ENCODE measurements around the gene CHRNA7. TPM values are rescaled to one million over a fixed set of nuclear protein-coding genes. Genes with fewer than 3 reads are reported as not detected.
"Not testable (repeated sequence)": the region's sequence is repeated elsewhere in the genome, so short reads cannot be mapped to it uniquely, and the experiment has no call there.

The CHRNA7 gene
- polyA plus RNA-seq, 1 donor: 15.8 TPM

DNA sequence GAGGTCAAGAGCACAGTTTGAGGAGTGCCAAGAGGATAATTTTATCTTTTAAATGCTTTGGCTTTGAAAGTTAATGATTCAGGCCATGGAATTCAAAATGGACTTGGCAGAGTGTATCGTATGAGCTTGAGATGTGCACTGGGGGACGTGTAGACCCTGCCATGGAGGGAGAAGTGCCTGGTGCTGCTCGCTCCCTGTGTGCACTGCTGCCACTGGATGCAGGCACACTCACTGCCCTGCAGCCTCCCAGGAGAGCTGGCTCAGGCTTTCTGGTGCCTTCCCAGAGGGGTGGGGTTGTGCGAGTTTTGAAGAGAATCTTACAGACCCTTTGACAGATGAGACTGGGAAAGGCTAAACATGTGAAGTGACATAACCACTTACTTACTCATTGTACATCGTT, 135.5 kb downstream of the CHRNA7 start:
- not testable (repeated sequence) for H3K27ac ChIP-seq (ENCODE audit: low read length); H3K27me3 ChIP-seq (ENCODE audit: control insufficient read depth, insufficient read depth, low read length); H3K4me3 ChIP-seq (ENCODE audit: low read length); DNase-seq; H3K4me1 ChIP-seq (ENCODE audit: control insufficient read depth, insufficient read depth, low read length); H3K9me3 ChIP-seq (ENCODE audit: control insufficient read depth, low read depth, low read length); H3K36me3 ChIP-seq (ENCODE audit: control insufficient read depth, insufficient read depth, low read length)
- no CpG with 5 or more reads among the region's 5 CpGs for WGBS (ENCODE audit: insufficient coverage, low lambda C conversion rate)

DNA sequence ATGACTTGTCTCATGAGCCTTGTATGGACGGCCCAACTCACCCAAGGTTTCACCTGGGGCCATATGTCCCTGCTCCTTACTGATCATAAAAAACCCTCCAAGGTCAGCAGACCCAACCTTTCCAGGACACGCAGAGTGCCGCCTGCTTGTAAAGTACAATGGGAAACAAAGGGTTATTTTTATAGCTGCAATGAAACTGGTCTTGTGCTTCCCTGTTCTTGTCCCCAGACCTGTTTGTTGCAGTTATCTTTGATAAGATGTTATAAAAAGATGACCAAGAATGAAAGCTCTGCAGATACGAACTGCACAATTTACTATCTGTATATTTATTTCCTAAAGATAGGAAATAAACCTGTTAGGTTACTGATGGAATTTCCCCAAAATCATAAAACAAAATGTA, 136.0 kb downstream of the CHRNA7 start:
- H3K27me3 ChIP-seq (ENCODE audit: control insufficient read depth, insufficient read depth, low read length); H3K9me3 ChIP-seq (ENCODE audit: control insufficient read depth, low read depth, low read length); DNase-seq; H3K36me3 ChIP-seq (ENCODE audit: control insufficient read depth, insufficient read depth, low read length); H3K4me1 ChIP-seq (ENCODE audit: control insufficient read depth, insufficient read depth, low read length); H3K4me3 ChIP-seq (ENCODE audit: low read length); H3K27ac ChIP-seq (ENCODE audit: low read length): not testable (repeated sequence)
- WGBS (ENCODE audit: insufficient coverage, low lambda C conversion rate): no CpG with 5 or more reads among the region's 4 CpGs

DNA sequence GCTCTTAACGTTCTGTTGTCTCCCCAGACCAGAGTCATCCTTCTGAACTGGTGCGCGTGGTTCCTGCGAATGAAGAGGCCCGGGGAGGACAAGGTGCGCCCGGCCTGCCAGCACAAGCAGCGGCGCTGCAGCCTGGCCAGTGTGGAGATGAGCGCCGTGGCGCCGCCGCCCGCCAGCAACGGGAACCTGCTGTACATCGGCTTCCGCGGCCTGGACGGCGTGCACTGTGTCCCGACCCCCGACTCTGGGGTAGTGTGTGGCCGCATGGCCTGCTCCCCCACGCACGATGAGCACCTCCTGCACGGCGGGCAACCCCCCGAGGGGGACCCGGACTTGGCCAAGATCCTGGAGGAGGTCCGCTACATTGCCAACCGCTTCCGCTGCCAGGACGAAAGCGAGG, 137.6 kb downstream of the CHRNA7 start:
- not testable (repeated sequence) for H3K4me1 ChIP-seq (ENCODE audit: control insufficient read depth, insufficient read depth, low read length); DNase-seq; H3K36me3 ChIP-seq (ENCODE audit: control insufficient read depth, insufficient read depth, low read length); H3K9me3 ChIP-seq (ENCODE audit: control insufficient read depth, low read depth, low read length); H3K27ac ChIP-seq (ENCODE audit: low read length); H3K4me3 ChIP-seq (ENCODE audit: low read length); H3K27me3 ChIP-seq (ENCODE audit: control insufficient read depth, insufficient read depth, low read length)
- no CpG with 5 or more reads among the region's 35 CpGs for WGBS (ENCODE audit: insufficient coverage, low lambda C conversion rate)

DNA sequence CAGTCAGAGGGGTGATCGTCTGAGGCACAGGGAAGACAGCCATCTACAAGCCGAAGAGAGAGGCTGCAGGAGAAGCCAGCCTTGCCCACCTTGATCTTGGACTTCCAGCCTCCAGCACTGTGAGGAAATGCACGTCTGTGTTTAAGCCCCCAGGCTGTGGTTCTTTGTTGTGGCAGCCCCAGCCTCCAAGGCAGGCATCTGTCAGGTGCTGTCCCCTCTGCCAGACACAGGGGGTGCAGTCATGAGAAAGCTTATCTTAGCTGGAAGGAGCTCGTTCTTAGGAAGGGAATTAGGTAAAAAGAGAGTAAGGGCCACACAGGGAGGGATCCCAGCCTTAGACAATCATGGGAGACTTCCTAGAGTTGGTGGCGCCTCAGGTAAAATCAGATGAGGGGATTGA, 150.3 kb downstream of the CHRNA7 start:
- not testable (repeated sequence) for H3K36me3 ChIP-seq (ENCODE audit: control insufficient read depth, insufficient read depth, low read length); H3K4me1 ChIP-seq (ENCODE audit: control insufficient read depth, insufficient read depth, low read length); DNase-seq; H3K27ac ChIP-seq (ENCODE audit: low read length); H3K9me3 ChIP-seq (ENCODE audit: control insufficient read depth, low read depth, low read length); H3K27me3 ChIP-seq (ENCODE audit: control insufficient read depth, insufficient read depth, low read length); H3K4me3 ChIP-seq (ENCODE audit: low read length)
- WGBS (ENCODE audit: insufficient coverage, low lambda C conversion rate): no CpG with 5 or more reads among the region's 5 CpGs

DNA sequence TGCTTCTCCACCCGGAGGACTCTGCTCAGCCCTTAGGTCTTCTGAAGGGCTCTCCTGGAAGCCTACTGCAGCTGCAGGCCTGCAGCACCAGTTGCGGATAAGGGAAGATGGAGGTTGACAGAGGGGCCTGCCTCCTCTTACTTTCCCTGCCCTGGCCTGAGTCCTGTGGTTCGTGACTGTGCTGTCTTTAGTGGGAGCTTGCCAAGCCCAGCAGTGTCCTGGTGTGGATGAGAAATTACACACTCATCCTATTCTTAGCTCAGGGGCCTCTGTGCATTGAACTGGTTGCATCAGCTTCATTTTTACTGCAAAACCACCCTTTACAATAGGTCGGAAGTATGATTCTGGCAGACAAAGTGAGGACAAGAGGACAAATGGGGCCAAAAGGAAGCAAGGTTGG, 163.5 kb downstream of the CHRNA7 start:
- not testable (repeated sequence) for H3K27me3 ChIP-seq (ENCODE audit: control insufficient read depth, insufficient read depth, low read length); DNase-seq; H3K4me1 ChIP-seq (ENCODE audit: control insufficient read depth, insufficient read depth, low read length); H3K9me3 ChIP-seq (ENCODE audit: control insufficient read depth, low read depth, low read length); H3K4me3 ChIP-seq (ENCODE audit: low read length); H3K27ac ChIP-seq (ENCODE audit: low read length); H3K36me3 ChIP-seq (ENCODE audit: control insufficient read depth, insufficient read depth, low read length)
- WGBS (ENCODE audit: insufficient coverage, low lambda C conversion rate): no CpG with 5 or more reads among the region's 4 CpGs

DNA sequence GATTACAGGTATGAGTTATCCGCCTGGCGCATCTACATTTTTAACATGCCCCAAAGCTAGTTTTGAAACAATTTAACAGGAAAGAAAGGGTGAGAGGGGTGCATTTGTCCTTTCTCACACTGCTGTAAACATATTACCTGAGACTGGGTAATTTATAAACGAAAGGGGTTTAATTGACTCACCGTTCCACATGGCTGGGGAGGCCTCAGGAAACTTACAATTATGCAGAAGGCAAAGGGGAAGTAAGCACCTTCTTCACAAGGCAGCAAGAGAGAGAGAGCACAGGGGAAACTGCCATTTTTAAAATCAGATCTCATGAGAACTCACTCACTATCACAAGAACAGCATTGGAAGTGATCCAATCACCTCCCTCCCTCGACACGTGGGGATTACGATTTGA, 165.9 kb downstream of the CHRNA7 start:
- H3K4me1 ChIP-seq (ENCODE audit: control insufficient read depth, insufficient read depth, low read length): not testable (repeated sequence)
- WGBS (ENCODE audit: insufficient coverage, low lambda C conversion rate): no CpG with 5 or more reads among the region's 7 CpGs

DNA sequence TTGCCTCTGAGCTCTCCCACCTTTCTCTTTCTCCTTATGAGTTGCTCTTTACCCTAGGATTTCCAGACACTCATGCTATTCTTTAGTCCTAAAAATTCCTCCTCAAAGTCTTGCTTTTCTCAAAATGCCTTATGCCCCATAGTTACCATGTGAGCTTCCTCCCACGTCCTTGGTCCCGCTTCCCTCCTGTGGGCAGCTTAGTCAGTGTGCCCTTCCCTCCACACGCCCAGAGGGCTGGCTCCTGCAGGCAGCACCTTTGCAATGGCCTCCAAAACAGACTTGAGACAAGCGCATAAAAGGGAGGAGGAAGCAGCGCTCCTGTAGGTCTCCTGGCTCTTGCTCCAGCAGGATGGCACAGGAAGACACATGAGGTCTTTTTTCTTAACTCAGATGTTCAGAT, 168.6 kb downstream of the CHRNA7 start:
- WGBS (ENCODE audit: insufficient coverage, low lambda C conversion rate): no CpG with 5 or more reads among the region's 5 CpGs
- not testable (repeated sequence) for DNase-seq; H3K27ac ChIP-seq (ENCODE audit: low read length)

More for the DNA sequence above, 165.9 kb downstream of the CHRNA7 start:
- H3K9me3 ChIP-seq (ENCODE audit: control insufficient read depth, low read depth, low read length); H3K27ac ChIP-seq (ENCODE audit: low read length); DNase-seq; H3K4me3 ChIP-seq (ENCODE audit: low read length); H3K36me3 ChIP-seq (ENCODE audit: control insufficient read depth, insufficient read depth, low read length); H3K27me3 ChIP-seq (ENCODE audit: control insufficient read depth, insufficient read depth, low read length): not testable (repeated sequence)

DNA sequence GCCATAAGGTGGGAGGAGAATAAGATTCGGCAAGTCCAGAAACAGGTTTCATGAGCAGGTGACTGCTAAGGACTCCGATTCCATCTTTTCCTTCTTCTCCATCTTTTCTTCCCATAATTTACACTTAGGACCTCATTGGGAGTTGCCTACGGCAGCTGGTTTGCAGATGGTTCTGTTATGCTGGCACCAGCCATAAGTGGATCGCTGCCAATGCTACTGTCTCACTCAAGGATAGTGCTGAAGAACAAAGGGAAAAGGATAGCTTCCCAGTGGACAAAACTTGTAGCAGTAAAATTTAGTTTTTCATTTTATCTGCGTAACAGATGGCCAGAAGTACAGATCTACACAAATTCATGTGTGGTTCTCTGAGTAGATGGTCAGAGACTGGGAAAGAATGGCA, 178.8 kb downstream of the CHRNA7 start:
- not testable (repeated sequence) for H3K9me3 ChIP-seq (ENCODE audit: control insufficient read depth, low read depth, low read length); H3K4me3 ChIP-seq (ENCODE audit: low read length); DNase-seq; H3K27me3 ChIP-seq (ENCODE audit: control insufficient read depth, insufficient read depth, low read length); H3K36me3 ChIP-seq (ENCODE audit: control insufficient read depth, insufficient read depth, low read length); H3K27ac ChIP-seq (ENCODE audit: low read length); H3K4me1 ChIP-seq (ENCODE audit: control insufficient read depth, insufficient read depth, low read length)
- no CpG with 5 or more reads among the region's 5 CpGs for WGBS (ENCODE audit: insufficient coverage, low lambda C conversion rate)

More for the DNA sequence above, 168.6 kb downstream of the CHRNA7 start:
- H3K4me1 ChIP-seq (ENCODE audit: control insufficient read depth, insufficient read depth, low read length); H3K27me3 ChIP-seq (ENCODE audit: control insufficient read depth, insufficient read depth, low read length); H3K4me3 ChIP-seq (ENCODE audit: low read length); H3K9me3 ChIP-seq (ENCODE audit: control insufficient read depth, low read depth, low read length); H3K36me3 ChIP-seq (ENCODE audit: control insufficient read depth, insufficient read depth, low read length): not testable (repeated sequence)

DNA sequence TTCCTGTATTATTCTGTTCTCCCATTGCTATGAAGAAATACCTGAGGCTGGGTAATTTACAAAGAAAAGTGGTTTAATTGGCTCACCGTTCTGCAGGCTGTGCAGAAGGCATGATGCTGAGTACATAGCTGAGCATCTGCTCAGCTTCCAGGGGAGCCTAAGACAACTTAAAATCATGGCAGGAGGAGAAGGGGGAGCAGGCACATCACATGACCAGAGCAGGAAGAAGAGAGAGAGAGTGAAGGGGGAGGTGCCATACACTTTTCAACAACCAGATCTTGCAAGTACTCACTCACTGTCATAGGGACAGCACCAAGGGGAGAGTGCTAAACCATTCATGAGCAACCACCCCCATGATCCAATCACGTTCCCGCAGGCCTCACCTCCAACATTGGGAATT, 188.4 kb downstream of the CHRNA7 start:
- 42% methylated on average over 2 of the region's 3 CpGs for WGBS (ENCODE audit: insufficient coverage, low lambda C conversion rate)
- H3K4me3 ChIP-seq (ENCODE audit: low read length): no peak overlapping the region
- no peaks in the 10 kb centered on the region for H3K36me3 ChIP-seq (ENCODE audit: control insufficient read depth, insufficient read depth, low read length)
- H3K4me1 ChIP-seq (ENCODE audit: control insufficient read depth, insufficient read depth, low read length): no peaks in the 10 kb centered on the region
- H3K27ac ChIP-seq (ENCODE audit: low read length): no peak overlapping the region
- no peaks in the 10 kb centered on the region for H3K9me3 ChIP-seq (ENCODE audit: control insufficient read depth, low read depth, low read length)
- H3K27me3 ChIP-seq (ENCODE audit: control insufficient read depth, insufficient read depth, low read length): no peaks in the 10 kb centered on the region
- DNase-seq: no peak

Other genes starting within 250 kb of the CHRNA7 start
- gene OTUD7A, start 159.8 kb upstream of the CHRNA7 start, polyA plus RNA-seq: 1.2 TPM